A673 (cell line): ENCODE measurements around the gene IL17REL. TPM values are rescaled to one million over a fixed set of nuclear protein-coding genes. Genes with fewer than 3 reads are reported as not detected.

Experiments
- BruUV-seq: library from RNA; stranded (reverse); fragments of 400-500 nt; replicated peaks from 2 replicates; lab custom pipeline; 2021; lab: Mats Ljungman, UMichigan
- CTCF ChIA-PET: fragments of 300-600 bp; sonication (Branson Sonifier 250); formaldehyde crosslinking; loops from one replicate; lab custom pipeline; 2022; ENCODE audit warnings: antibody characterized with exemption; lab: Charles Lee
- POLR2A ChIA-PET: fragments of 300-600 bp; sonication (Branson Sonifier 250); formaldehyde crosslinking; loops from one replicate; lab custom pipeline; 2022; ENCODE audit warnings: antibody characterized with exemption; ENCODE audit not compliant: low non-redundant PET; lab: Charles Lee
- DNase-seq: peaks from one replicate; pipeline ENCODE4 v3.0.0-alpha.2; 2015; ENCODE audit warnings: low spot score
- H3K27ac ChIP-seq: fragments of 200-600 bp; sonication (generic); 2 replicates; pipeline ENCODE4 v1.5.1; 2016; ENCODE audit warnings: mixed run types, low read depth, mild to moderate bottlenecking, mixed read lengths, antibody characterized with exemption, low read length; ENCODE audit not compliant: poor library complexity, severe bottlenecking
- H3K27me3 ChIP-seq: fragments of 200-600 bp; sonication (generic); replicated peaks from 2 replicates; pipeline ENCODE4 v1.6.1; 2017; ENCODE audit warnings: mixed run types, low read depth, mild to moderate bottlenecking, mixed read lengths, antibody characterized with exemption, low read length; ENCODE audit not compliant: insufficient read depth, poor library complexity
- H3K36me3 ChIP-seq: fragments of 200-600 bp; sonication (generic); 2 replicates; pipeline ENCODE4 v1.6.1; 2016; ENCODE audit warnings: mixed run types, mild to moderate bottlenecking, mixed read lengths, antibody characterized with exemption, low read length; ENCODE audit not compliant: insufficient read depth, poor library complexity, severe bottlenecking
- H3K4me1 ChIP-seq: fragments of 200-600 bp; sonication (generic); 2 replicates; pipeline ENCODE4 v1.6.1; 2017; ENCODE audit warnings: mixed run types, mild to moderate bottlenecking, mixed read lengths, antibody characterized with exemption, low read length; ENCODE audit not compliant: insufficient read depth, poor library complexity, severe bottlenecking
- H3K4me3 ChIP-seq: fragments of 200-600 bp; sonication (generic); 2 replicates; pipeline ENCODE4 v1.5.1; 2016; ENCODE audit warnings: low read depth, mixed run types, mild to moderate bottlenecking, mixed read lengths, low read length; ENCODE audit not compliant: poor library complexity, severe bottlenecking
- H3K9me3 ChIP-seq: fragments of 200-600 bp; sonication (generic); 2 replicates; pipeline ENCODE4 v1.6.1; 2016; ENCODE audit warnings: mixed run types, low read depth, mild to moderate bottlenecking, mixed read lengths, antibody characterized with exemption, low read length; ENCODE audit not compliant: poor library complexity, severe bottlenecking
- CTCF ChIP-seq: fragments of 300-800, 200-600 bp; sonication (generic); conservative IDR thresholded peaks from 2 replicates; pipeline ENCODE4 v1.5.1; 2017; ENCODE audit warnings: low read depth, mild to moderate bottlenecking, antibody characterized with exemption, low read length, moderate library complexity, mixed read lengths
- EZH2 ChIP-seq: fragments of 200-600 bp; sonication (generic); IDR thresholded peaks from 2 replicates; pipeline ENCODE4 v1.6.1; 2017; ENCODE audit warnings: borderline replicate concordance, low read depth, mild to moderate bottlenecking, mixed read lengths, antibody characterized with exemption, low read length; ENCODE audit not compliant: poor library complexity, severe bottlenecking
- intact Hi-C: fragments of 100-400 bp; cut with micrococcal nuclease; formaldehyde crosslinking; loops from one replicate; pipeline ENCODE4 v1.10.0; 2022; ENCODE audit not compliant: unreplicated experiment
- total RNA-seq: library from RNA; stranded (reverse); gene quantifications from 2 replicates; pipeline ENCODE4 v1.2.3, GENCODE V29; 2021

Gene IL17REL
- total RNA-seq, 1 experiment from 2014 or later = not detected

GRCh38 chr22:49958366-49958921 is 54.1 kb downstream of the IL17REL start:
- Histone ChIP-seq H3K27me3 (no peaks in the 10 kb centered on the region), H3K4me3 (no peak overlapping the region), H3K36me3 (peaks cover 17% of the 10 kb centered on the region), H3K4me1 (peaks cover 17% of the 10 kb centered on the region), H3K27ac (no peak overlapping the region), H3K9me3 (no peaks in the 10 kb centered on the region)
- no TSS peak for BruUV-seq
- TF ChIP-seq CTCF (no peak), EZH2 (no peak)
- POLR2A ChIA-PET = no interaction called here
- intact Hi-C loops = no loop called here
- no peak for DNase-seq
- CTCF ChIA-PET = no interaction called here

- no TSS peak for BruUV-seq
- CTCF ChIA-PET = no interaction called here
Observed at GRCh38 chr22:49957826-49958365, 54.7 kb downstream of the IL17REL start.

GRCh38 chr22:49956914-49957825 is 55.4 kb downstream of the IL17REL start:
- no peak for DNase-seq
- POLR2A ChIA-PET = no interaction called here
- H3K27me3 ChIP-seq = no peaks in the 10 kb centered on the region
- CTCF ChIA-PET = no interaction called here
- intact Hi-C loops = no loop called here
- H3K36me3 ChIP-seq = peaks cover 6% of the 10 kb centered on the region
- H3K27ac ChIP-seq = no peak overlapping the region
- H3K4me1 ChIP-seq = peaks cover 7% of the 10 kb centered on the region
- TF ChIP-seq CTCF (no peak), EZH2 (no peak)
- H3K9me3 ChIP-seq = no peaks in the 10 kb centered on the region
- no TSS peak for BruUV-seq
- no peak overlapping the region for H3K4me3 ChIP-seq

More at GRCh38 chr22:49957826-49958365, 54.7 kb downstream of the IL17REL start:
- Histone ChIP-seq H3K9me3 (no peaks in the 10 kb centered on the region), H3K27me3 (no peaks in the 10 kb centered on the region), H3K4me1 (peaks cover 12% of the 10 kb centered on the region), H3K27ac (no peak overlapping the region), H3K4me3 (no peak overlapping the region), H3K36me3 (peaks cover 12% of the 10 kb centered on the region)
- intact Hi-C loops = no loop called here
- POLR2A ChIA-PET = no interaction called here
- no peak for DNase-seq
- TF ChIP-seq CTCF (no peak), EZH2 (no peak)
